OCI-LY7 (cell line): ENCODE results near the gene METTL22. TPM values are rescaled to one million over a fixed set of nuclear protein-coding genes. Genes with fewer than 3 reads are reported as not detected.

Source experiments
- BruUV-seq: library from RNA; stranded (reverse); fragments of 400-500 nt; replicated peaks from 2 replicates; lab custom pipeline; 2021; lab: Mats Ljungman, UMichigan
- CTCF ChIA-PET: fragments of 300-600 bp; sonication (Branson Sonifier 250); formaldehyde crosslinking; loops from one replicate; lab custom pipeline; 2022; ENCODE audit warnings: antibody characterized with exemption; ENCODE audit not compliant: unreplicated experiment; lab: Charles Lee
- POLR2A ChIA-PET: fragments of 300-600 bp; sonication (Branson Sonifier 250); formaldehyde crosslinking; loops from one replicate; lab custom pipeline; 2022; ENCODE audit warnings: antibody characterized with exemption; lab: Charles Lee
- DNase-seq: peaks from one replicate; pipeline ENCODE4 v3.0.0-alpha.2; 2015; ENCODE audit warnings: low spot score
- H2AFZ ChIP-seq: fragments of 200-600 bp; sonication (generic), shearing (Covaris generic); 2 replicates; pipeline ENCODE4 v1.6.1; 2014; ENCODE audit warnings: mild to moderate bottlenecking, antibody characterized with exemption, low read length, moderate library complexity
- H3K27ac ChIP-seq: fragments of 200-600 bp; sonication (generic); 2 replicates; pipeline ENCODE4 v1.5.1; 2014; ENCODE audit warnings: mixed run types, low read depth, mild to moderate bottlenecking, moderate library complexity, low read length, inconsistent platforms; ENCODE audit not compliant: poor library complexity, severe bottlenecking
- H3K36me3 ChIP-seq: fragments of 200-600 bp; sonication (generic); 2 replicates; pipeline ENCODE4 v1.6.1; 2014; ENCODE audit warnings: mild to moderate bottlenecking, antibody characterized with exemption, low read length, moderate library complexity, mixed read lengths; ENCODE audit not compliant: insufficient read depth
- H3K4me1 ChIP-seq: fragments of 200-600 bp; sonication (generic); 2 replicates; pipeline ENCODE4 v1.5.1; 2014; ENCODE audit warnings: mild to moderate bottlenecking, low read length; ENCODE audit not compliant: insufficient read depth, poor library complexity, severe bottlenecking
- H3K4me2 ChIP-seq: fragments of 200-600 bp; sonication (generic); 2 replicates; pipeline ENCODE4 v1.6.1; 2014; ENCODE audit warnings: mild to moderate bottlenecking, low read length
- H3K4me3 ChIP-seq: fragments of 200-600 bp; sonication (generic); 2 replicates; pipeline ENCODE4 v1.5.1; 2014; ENCODE audit warnings: mild to moderate bottlenecking, low read depth, low read length; ENCODE audit not compliant: poor library complexity, severe bottlenecking
- H3K79me2 ChIP-seq: fragments of 200-600 bp; sonication (generic); 2 replicates; pipeline ENCODE4 v1.6.1; 2016; ENCODE audit warnings: low read depth, mild to moderate bottlenecking, low read length, moderate library complexity, mixed read lengths; ENCODE audit not compliant: insufficient read depth
- H3K9me2 ChIP-seq: fragments of 200-600 bp; sonication (generic); 2 replicates; pipeline ENCODE4 v1.6.1; 2016; ENCODE audit warnings: mild to moderate bottlenecking, low read length, mixed read lengths; ENCODE audit not compliant: insufficient read depth
- H3K9me3 ChIP-seq: fragments of 200-600 bp; sonication (generic); 2 replicates; pipeline ENCODE4 v1.6.1; 2014; ENCODE audit warnings: mild to moderate bottlenecking, mixed run types, low read length, mixed read lengths
- H4K20me1 ChIP-seq: fragments of 200-600 bp; sonication (generic); 2 replicates; pipeline ENCODE4 v1.6.1; 2014; ENCODE audit warnings: mild to moderate bottlenecking, antibody characterized with exemption, low read length, moderate library complexity, mixed read lengths; ENCODE audit not compliant: insufficient read depth
- EZH2phosphoT487 ChIP-seq: fragments of 200-600 bp; sonication (generic); IDR thresholded peaks from 2 replicates; pipeline ENCODE4 v1.6.1; 2018; ENCODE audit warnings: low read depth, borderline replicate concordance, mild to moderate bottlenecking, mixed run types, antibody characterized with exemption, low read length, moderate library complexity, mixed read lengths
- intact Hi-C: fragments of 100-400 bp; cut with micrococcal nuclease; formaldehyde crosslinking; loops from one replicate; pipeline ENCODE4 v1.10.0; 2022; ENCODE audit not compliant: unreplicated experiment
- total RNA-seq, 2 experiments: library from RNA; depleted of rRNA in 1 of 2; stranded (reverse); fragments of >200 nt in 1 of 2; shearing (Covaris generic) in 1 of 2; gene quantifications; 2 replicates each; pipeline ENCODE4 v1.2.3, GENCODE V29; 2014 to 2022
- TF ChIP-seq, protein P1 (sequence below): fragments of 200-600 bp; sonication (generic); conservative IDR thresholded peaks from 2 replicates; pipeline ENCODE4 v1.5.1; 2014; ENCODE audit warnings: mild to moderate bottlenecking, antibody characterized with exemption, low read length, moderate library complexity, mixed read lengths

METTL22 gene
- total RNA-seq, 2 experiments from 2014 or later = 22.4 to 55.0 TPM

DNA sequence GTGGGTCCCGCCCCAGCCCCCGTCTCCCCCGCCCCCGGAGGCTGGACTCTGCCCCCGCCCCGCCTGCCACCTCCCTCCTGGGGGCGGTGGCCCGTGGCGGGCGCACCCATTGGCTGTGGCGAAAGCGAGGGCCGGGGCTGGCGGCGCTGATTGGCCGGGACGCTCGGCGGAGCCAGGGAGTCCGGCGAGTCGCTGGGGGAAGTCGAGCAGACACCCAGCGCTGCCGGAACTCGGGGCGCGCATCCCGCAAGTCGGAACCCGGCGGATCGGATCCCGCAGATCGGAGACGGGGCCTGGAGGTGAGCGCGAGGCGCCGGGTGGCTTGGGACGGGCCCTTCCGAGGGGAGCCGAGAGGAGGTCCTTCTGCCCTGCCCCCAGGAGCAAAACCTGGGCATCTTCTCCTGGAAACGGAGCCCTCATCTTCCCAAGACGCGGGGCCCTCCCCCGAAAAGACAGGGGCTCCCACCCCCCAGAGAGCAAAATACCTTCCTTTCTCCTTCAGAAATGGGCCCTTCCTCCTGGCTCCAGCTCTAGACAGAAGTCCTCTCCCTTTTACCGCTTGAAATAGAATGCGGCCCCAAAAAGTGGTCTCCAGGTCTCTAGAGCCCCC is 53.0 kb downstream of the METTL22 start, which contains the start of gene ABAT:
Gene ABAT (plus strand): TSS at position 205 of the 610 bp plus-strand sequence. CDS start 61,123 bp downstream, outside the sequence.
- Histone ChIP-seq H3K4me3 (peak within 1 kb of the TSS; percentile 74), H4K20me1 (no peaks in the 10 kb centered on the region), H3K9me3 (no peaks in the 10 kb centered on the region), H3K36me3 (no peaks in the 10 kb centered on the region), H3K27ac (no peak within 1 kb of the TSS), H3K9me2 (no peaks in the 10 kb centered on the region), H3K4me1 (peaks cover 8% of the 10 kb centered on the region), H2AFZ (peak within 1 kb of the TSS; percentile 91), H3K4me2 (peak within 1 kb of the TSS; percentile 96), H3K79me2 (no peaks in the 10 kb centered on the region)
- intact Hi-C loops = no loop called here
- TF ChIP-seq EZH2phosphoT487 = no peak
- TF ChIP-seq, protein P1, sequence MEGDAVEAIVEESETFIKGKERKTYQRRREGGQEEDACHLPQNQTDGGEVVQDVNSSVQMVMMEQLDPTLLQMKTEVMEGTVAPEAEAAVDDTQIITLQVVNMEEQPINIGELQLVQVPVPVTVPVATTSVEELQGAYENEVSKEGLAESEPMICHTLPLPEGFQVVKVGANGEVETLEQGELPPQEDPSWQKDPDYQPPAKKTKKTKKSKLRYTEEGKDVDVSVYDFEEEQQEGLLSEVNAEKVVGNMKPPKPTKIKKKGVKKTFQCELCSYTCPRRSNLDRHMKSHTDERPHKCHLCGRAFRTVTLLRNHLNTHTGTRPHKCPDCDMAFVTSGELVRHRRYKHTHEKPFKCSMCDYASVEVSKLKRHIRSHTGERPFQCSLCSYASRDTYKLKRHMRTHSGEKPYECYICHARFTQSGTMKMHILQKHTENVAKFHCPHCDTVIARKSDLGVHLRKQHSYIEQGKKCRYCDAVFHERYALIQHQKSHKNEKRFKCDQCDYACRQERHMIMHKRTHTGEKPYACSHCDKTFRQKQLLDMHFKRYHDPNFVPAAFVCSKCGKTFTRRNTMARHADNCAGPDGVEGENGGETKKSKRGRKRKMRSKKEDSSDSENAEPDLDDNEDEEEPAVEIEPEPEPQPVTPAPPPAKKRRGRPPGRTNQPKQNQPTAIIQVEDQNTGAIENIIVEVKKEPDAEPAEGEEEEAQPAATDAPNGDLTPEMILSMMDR = no peak
- CTCF ChIA-PET = no interaction called here
- POLR2A ChIA-PET = no interaction called here
- peak; percentile 89 for DNase-seq
- no TSS peak for BruUV-seq

DNA sequence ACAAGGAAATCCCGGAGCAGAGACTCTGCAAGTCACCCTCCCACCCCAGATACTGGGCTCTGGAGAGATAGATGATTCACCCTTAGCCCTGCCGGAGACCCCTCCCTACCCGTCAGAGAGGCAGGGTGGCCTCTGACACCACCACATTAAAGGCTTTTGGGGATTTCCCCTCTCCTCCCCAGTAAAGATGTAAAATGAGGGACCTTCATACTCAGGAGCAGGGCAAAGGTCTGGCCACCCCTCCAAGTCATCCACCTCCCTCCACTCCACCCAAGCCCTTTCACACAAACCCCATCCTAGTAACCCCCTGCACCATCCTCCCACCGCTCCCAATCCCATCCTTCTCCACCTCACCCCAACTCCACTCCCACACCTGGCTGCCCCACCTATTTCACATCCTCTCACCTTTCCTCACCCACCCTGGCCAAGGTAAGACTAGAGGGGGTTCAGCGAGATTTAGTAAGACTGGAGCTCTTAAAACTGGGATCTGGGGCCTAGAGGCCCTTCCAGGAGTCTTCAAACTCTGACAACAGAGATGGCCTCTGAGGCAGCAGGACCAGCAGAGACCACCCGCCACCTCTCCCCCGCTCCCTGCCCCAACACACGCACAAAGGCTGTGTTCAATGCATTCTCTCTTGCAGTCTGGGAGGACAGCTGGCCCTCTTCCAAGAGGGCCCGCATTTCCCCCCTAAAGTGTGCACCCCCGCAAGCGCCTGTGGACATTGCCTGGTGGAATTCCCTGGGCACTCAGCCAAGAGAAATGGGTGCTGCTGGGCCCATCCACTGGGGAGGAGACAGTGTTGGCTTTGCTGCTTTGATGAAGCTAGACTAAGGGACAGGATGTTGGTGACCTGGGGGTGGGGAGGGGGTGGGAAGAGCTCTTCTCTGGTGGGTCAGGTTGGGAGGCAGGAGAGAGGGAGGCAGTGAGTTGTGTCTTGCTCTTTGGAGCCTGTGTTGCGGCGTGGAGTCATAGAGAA is 54.0 kb downstream of the METTL22 start:
- no peak for DNase-seq
- peak overlapping the region; percentile 96 for H3K4me2 ChIP-seq
- intact Hi-C loops = no loop called here
- POLR2A ChIA-PET = interaction anchor here (0.6 kb wide), 2 partner anchors 12 to 465 kb away, joined by 3 read pairs; no protein-coding TSS in a partner anchor
- no peaks in the 10 kb centered on the region for H3K9me3 ChIP-seq
- no peaks in the 10 kb centered on the region for H4K20me1 ChIP-seq
- H3K36me3 ChIP-seq = no peaks in the 10 kb centered on the region
- CTCF ChIA-PET = no interaction called here
- H3K9me2 ChIP-seq = no peaks in the 10 kb centered on the region
- no TSS peak for BruUV-seq
- no peak overlapping the region for H3K27ac ChIP-seq
- H3K4me3 ChIP-seq = peak overlapping the region; percentile 74
- H2AFZ ChIP-seq = peak overlapping the region; percentile 91
- H3K79me2 ChIP-seq = no peaks in the 10 kb centered on the region
- H3K4me1 ChIP-seq = peaks cover 8% of the 10 kb centered on the region
- TF ChIP-seq, protein P1 = no peak
- TF ChIP-seq EZH2phosphoT487 = no peak
